H9 (cell line): ENCODE data around the gene ZBTB25. TPM values are rescaled to one million over a fixed set of nuclear protein-coding genes. Genes with fewer than 3 reads are reported as not detected.

Experiments
- DNase-seq: peaks from one replicate; pipeline ENCODE4 v3.0.0-alpha.2; 2017
- H2AFZ ChIP-seq: one replicate; pipeline ENCODE4 v1.6.1; 2013; ENCODE audit warnings: mild to moderate bottlenecking, low read length, control low read depth, moderate library complexity
- H2AK5ac ChIP-seq: 2 replicates; pipeline ENCODE4 v1.6.1; 2013; ENCODE audit warnings: low read length, control low read depth, mixed read lengths; ENCODE audit not compliant: insufficient read length
- H2BK120ac ChIP-seq: one replicate; pipeline ENCODE4 v1.6.1; 2013; ENCODE audit warnings: low read depth, mild to moderate bottlenecking, low read length, control low read depth, inconsistent platforms; ENCODE audit not compliant: poor library complexity, severe bottlenecking
- H2BK12ac ChIP-seq: 2 replicates; pipeline ENCODE4 v1.6.1; 2013; ENCODE audit warnings: low read length, control low read depth, mixed read lengths, low read depth; ENCODE audit not compliant: insufficient read length
- H2BK15ac ChIP-seq: 2 replicates; pipeline ENCODE4 v1.6.1; 2013; ENCODE audit warnings: low read depth, low read length, control low read depth
- H2BK20ac ChIP-seq: one replicate; pipeline ENCODE4 v1.6.1; 2013; ENCODE audit warnings: low read depth, mild to moderate bottlenecking, low read length, control low read depth, inconsistent platforms; ENCODE audit not compliant: poor library complexity, severe bottlenecking
- H2BK5ac ChIP-seq: 2 replicates; pipeline ENCODE4 v1.6.1; 2013; ENCODE audit warnings: low read length, control low read depth, mixed read lengths; ENCODE audit not compliant: insufficient read length
- H3K14ac ChIP-seq: 2 replicates; pipeline ENCODE4 v1.6.1; 2013; ENCODE audit warnings: low read length, control low read depth; ENCODE audit not compliant: insufficient read depth
- H3K18ac ChIP-seq: 2 replicates; pipeline ENCODE4 v1.6.1; 2013; ENCODE audit warnings: low read depth, mild to moderate bottlenecking, mixed read lengths, low read length, control low read depth; ENCODE audit not compliant: insufficient read length
- H3K23ac ChIP-seq: 2 replicates; pipeline ENCODE4 v1.6.1; 2013; ENCODE audit warnings: low read length, control low read depth, mixed read lengths, low read depth; ENCODE audit not compliant: insufficient read length
- H3K23me2 ChIP-seq: 2 replicates; pipeline ENCODE4 v1.6.1; 2013; ENCODE audit warnings: low read depth, mild to moderate bottlenecking, mixed read lengths, low read length, control low read depth; ENCODE audit not compliant: insufficient read length, poor library complexity, severe bottlenecking
- H3K27ac ChIP-seq: 2 replicates; pipeline ENCODE4 v1.5.1; 2013; ENCODE audit warnings: low read length, control low read depth, mixed read lengths, low read depth; ENCODE audit not compliant: insufficient read length
- H3K27me3 ChIP-seq: 2 replicates; pipeline ENCODE4 v1.6.1; 2013; ENCODE audit warnings: low read length, control low read depth, inconsistent platforms; ENCODE audit not compliant: insufficient read depth
- H3K4ac ChIP-seq: 2 replicates; pipeline ENCODE4 v1.6.1; 2013; ENCODE audit warnings: low read depth, mild to moderate bottlenecking, control low read depth, inconsistent platforms, low read length, moderate library complexity
- H3K4me1 ChIP-seq: 2 replicates; pipeline ENCODE4 v1.6.1; 2013; ENCODE audit warnings: low read length, control low read depth, inconsistent platforms; ENCODE audit not compliant: insufficient read depth
- H3K4me2 ChIP-seq: 2 replicates; pipeline ENCODE4 v1.6.1; 2013; ENCODE audit warnings: low read length, control low read depth, mixed read lengths; ENCODE audit not compliant: insufficient read length, insufficient read depth
- H3K56ac ChIP-seq: 2 replicates; pipeline ENCODE4 v1.6.1; 2013; ENCODE audit warnings: low read depth, mild to moderate bottlenecking, mixed read lengths, low read length, control low read depth; ENCODE audit not compliant: insufficient read length
- H3K79me1 ChIP-seq: 2 replicates; pipeline ENCODE4 v1.6.1; 2013; ENCODE audit warnings: low read depth, mild to moderate bottlenecking, moderate library complexity, low read length, control low read depth, inconsistent platforms; ENCODE audit not compliant: insufficient read depth, poor library complexity, severe bottlenecking
- H3K79me2 ChIP-seq: 2 replicates; pipeline ENCODE4 v1.6.1; 2013; ENCODE audit warnings: low read length, control low read depth, inconsistent platforms; ENCODE audit not compliant: insufficient read depth
- H3K9ac ChIP-seq: 2 replicates; pipeline ENCODE4 v1.6.1; 2013; ENCODE audit warnings: low read length, control low read depth, mixed read lengths; ENCODE audit not compliant: insufficient read length; ENCODE audit errors: extremely low read depth
- H3K9me3 ChIP-seq: one replicate; pipeline ENCODE4 v1.6.1; 2013; ENCODE audit warnings: low read depth, low read length, inconsistent platforms; ENCODE audit not compliant: control insufficient read depth
- H3T11ph ChIP-seq: one replicate; pipeline ENCODE4 v1.6.1; 2013; ENCODE audit warnings: mild to moderate bottlenecking, low read length, control low read depth, inconsistent platforms
- H4K20me1 ChIP-seq: one replicate; pipeline ENCODE4 v1.6.1; 2013; ENCODE audit not compliant: control insufficient read depth, insufficient read length, insufficient read depth
- H4K5ac ChIP-seq: 2 replicates; pipeline ENCODE4 v1.6.1; 2013; ENCODE audit warnings: low read depth, mild to moderate bottlenecking, mixed read lengths, low read length, control low read depth; ENCODE audit not compliant: insufficient read length
- H4K8ac ChIP-seq: replicated peaks from 2 replicates; pipeline ENCODE4 v1.6.1; 2013; ENCODE audit warnings: low read length, control low read depth, mixed read lengths, low read depth; ENCODE audit not compliant: insufficient read length
- H4K91ac ChIP-seq: 2 replicates; pipeline ENCODE4 v1.6.1; 2013; ENCODE audit warnings: low read depth, mild to moderate bottlenecking, moderate library complexity, mixed read lengths, low read length, control low read depth; ENCODE audit not compliant: insufficient read length
- H3K27ac Mint-ChIP-seq, 3 experiments: 2 replicates in 2 of 3; 3 replicates in 1 of 3; pipeline ENCODE4 v1.8.0; 2020 to 2021; ENCODE audit warnings: mixed read lengths in 3 of 3, mild to moderate bottlenecking in 1 of 3, moderate library complexity in 1 of 3
- H3K27me3 Mint-ChIP-seq: 2 replicates; pipeline ENCODE4 v1.8.0; 2021; ENCODE audit warnings: low read depth, mild to moderate bottlenecking, moderate library complexity, mixed read lengths
- H3K36me3 Mint-ChIP-seq, 3 experiments: 2 replicates in 2 of 3; 3 replicates in 1 of 3; pipeline ENCODE4 v1.8.0; 2020 to 2021; ENCODE audit warnings: low read depth in 3 of 3, mixed read lengths in 3 of 3; ENCODE audit not compliant: insufficient read depth in 1 of 3
- H3K4me1 Mint-ChIP-seq, 2 experiments: 2 replicates each; pipeline ENCODE4 v1.8.0; 2020; ENCODE audit warnings: mixed read lengths in 2 of 2
- H3K4me3 Mint-ChIP-seq, 2 experiments: 2 replicates in 1 of 2; 3 replicates in 1 of 2; pipeline ENCODE4 v1.8.0; 2020 to 2021; ENCODE audit warnings: mild to moderate bottlenecking in 2 of 2, mixed read lengths in 2 of 2, moderate library complexity in 1 of 2
- H3K9me3 Mint-ChIP-seq, 2 experiments: 2 replicates in 1 of 2; 3 replicates in 1 of 2; pipeline ENCODE4 v1.8.0; 2020; ENCODE audit warnings: mild to moderate bottlenecking in 2 of 2, mixed read lengths in 2 of 2, moderate library complexity in 1 of 2
- WGBS: extraction: QIAGEN DNeasy Blood & Tissue Kit; methylation state at CpG from one replicate; pipeline ENCODE4 v1.1.7; 2013; ENCODE audit warnings: missing lambda C conversion rate, low lambda C conversion rate, mixed read lengths; ENCODE audit not compliant: insufficient read length; ENCODE audit errors: extremely low coverage; 5-methylcytosine and 5-hydroxymethylcytosine counted together
- total RNA-seq: library from RNA; stranded (reverse); gene quantifications from 2 replicates; pipeline ENCODE4 v1.2.1, GENCODE V29; 2021
- TF ChIP-seq, protein P1 (sequence below): fragments of 200-600 bp; sonication (generic); conservative IDR thresholded peaks from 3 replicates; pipeline ENCODE4 v1.8.0; 2021; ENCODE audit warnings: antibody characterized with exemption, mild to moderate bottlenecking

ZBTB25 gene
- total RNA-seq, 1 experiment from 2014 or later, result 8.2 TPM

DNA sequence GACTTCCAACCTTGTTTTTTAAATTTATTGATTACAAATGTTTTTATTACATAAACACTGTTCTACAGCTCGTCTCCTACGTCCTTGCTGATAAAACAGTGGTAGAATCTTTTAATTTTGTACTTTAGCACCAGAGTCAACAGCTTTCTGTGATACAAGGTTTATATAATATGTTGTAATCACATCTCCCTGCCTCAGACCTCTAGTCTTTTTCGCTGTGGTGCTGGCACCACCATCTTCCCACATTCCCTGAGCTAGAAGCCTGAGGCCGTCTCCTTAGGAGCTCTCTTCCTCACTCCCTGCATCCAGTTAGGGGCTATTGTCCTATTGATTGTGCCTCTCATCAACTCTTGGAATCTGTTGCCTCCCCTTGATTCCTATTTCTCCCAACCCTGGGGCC, 98.3 kb downstream of the ZBTB25 start:
- Histone ChIP-seq H3K4ac (no peak overlapping the region), H3K9ac (no peak overlapping the region), H3K79me1 (no peaks in the 10 kb centered on the region), H2BK15ac (no peak overlapping the region), H3K9me3 (no peaks in the 10 kb centered on the region), H2BK120ac (no peak overlapping the region), H3K27me3 (no peaks in the 10 kb centered on the region), H4K91ac (no peak overlapping the region), H3K56ac (no peak overlapping the region), H2BK20ac (no peak overlapping the region), H3K4me2 (no peak overlapping the region), H4K5ac (no peak overlapping the region), H4K20me1 (no peaks in the 10 kb centered on the region), H3K18ac (no peak overlapping the region), H2BK5ac (no peak overlapping the region), H3K4me1 (no peaks in the 10 kb centered on the region), H4K8ac (no peak overlapping the region), H2AFZ (no peak overlapping the region), H3T11ph (no peak overlapping the region), H3K79me2 (peaks cover 3% of the 10 kb centered on the region; the same call in 1 of the 2 replicates), H3K23me2 (no peaks in the 10 kb centered on the region), H3K14ac (no peak overlapping the region), H2AK5ac (no peak overlapping the region), H3K23ac (no peak overlapping the region), H2BK12ac (no peak overlapping the region), H3K27ac (no peak overlapping the region)
- H3K27ac Mint-ChIP-seq, result peak overlapping the region in 2 of 3 experiments; percentile 0 to 6; a peak in 2 of 7 replicates
- H3K27me3 Mint-ChIP-seq, result no peaks in the 10 kb centered on the region
- no peaks in the 10 kb centered on the region for H3K9me3 Mint-ChIP-seq
- DNase-seq, result no peak
- H3K4me3 Mint-ChIP-seq, result no peak overlapping the region
- H3K4me1 Mint-ChIP-seq, result peaks cover 10 to 11% of the 10 kb centered on the region in 2 experiments
- TF ChIP-seq, protein P1, sequence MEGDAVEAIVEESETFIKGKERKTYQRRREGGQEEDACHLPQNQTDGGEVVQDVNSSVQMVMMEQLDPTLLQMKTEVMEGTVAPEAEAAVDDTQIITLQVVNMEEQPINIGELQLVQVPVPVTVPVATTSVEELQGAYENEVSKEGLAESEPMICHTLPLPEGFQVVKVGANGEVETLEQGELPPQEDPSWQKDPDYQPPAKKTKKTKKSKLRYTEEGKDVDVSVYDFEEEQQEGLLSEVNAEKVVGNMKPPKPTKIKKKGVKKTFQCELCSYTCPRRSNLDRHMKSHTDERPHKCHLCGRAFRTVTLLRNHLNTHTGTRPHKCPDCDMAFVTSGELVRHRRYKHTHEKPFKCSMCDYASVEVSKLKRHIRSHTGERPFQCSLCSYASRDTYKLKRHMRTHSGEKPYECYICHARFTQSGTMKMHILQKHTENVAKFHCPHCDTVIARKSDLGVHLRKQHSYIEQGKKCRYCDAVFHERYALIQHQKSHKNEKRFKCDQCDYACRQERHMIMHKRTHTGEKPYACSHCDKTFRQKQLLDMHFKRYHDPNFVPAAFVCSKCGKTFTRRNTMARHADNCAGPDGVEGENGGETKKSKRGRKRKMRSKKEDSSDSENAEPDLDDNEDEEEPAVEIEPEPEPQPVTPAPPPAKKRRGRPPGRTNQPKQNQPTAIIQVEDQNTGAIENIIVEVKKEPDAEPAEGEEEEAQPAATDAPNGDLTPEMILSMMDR, result no peak
- WGBS, result no CpG with 5 or more reads among the region's 4 CpGs
- H3K36me3 Mint-ChIP-seq, result peaks cover 24 to 62% (median 37%) of the 10 kb centered on the region in 3 experiments
